MCF 10A (cell line): Measurements from ENCODE around the gene LAMC1. TPM values are rescaled to one million over a fixed set of nuclear protein-coding genes. Genes with fewer than 3 reads are reported as not detected.

ENCODE experiments used
- BruUV-seq: library from RNA; stranded (reverse); fragments of 400-500 nt; replicated peaks from 2 replicates; lab custom pipeline; 2021; lab: Mats Ljungman, UMichigan
- CTCF ChIA-PET: fragments of 300-600 bp; sonication (Branson Sonifier 250); formaldehyde crosslinking; extraction: SDS; loops from one replicate; lab custom pipeline; 2021; ENCODE audit warnings: antibody characterized with exemption, inconsistent platforms; lab: Yijun Ruan, JAX
- POLR2A ChIA-PET: fragments of 300-600, 350-650 bp; sonication (Branson Sonifier 250); formaldehyde crosslinking; extraction: SDS; loops from one replicate; lab custom pipeline; 2020; ENCODE audit warnings: antibody characterized with exemption, inconsistent platforms; lab: Yijun Ruan, JAX
- DNase-seq: peaks from one replicate; pipeline ENCODE4 v3.0.0-alpha.2; 2018; ENCODE audit not compliant: unreplicated experiment
- H3K27ac Mint-ChIP-seq: one replicate; pipeline ENCODE4 v1.8.0; 2022; ENCODE audit warnings: mild to moderate bottlenecking, low read depth, mixed read lengths; ENCODE audit not compliant: unreplicated experiment
- H3K27me3 Mint-ChIP-seq: one replicate; pipeline ENCODE4 v1.8.0; 2022; ENCODE audit warnings: mixed read lengths; ENCODE audit not compliant: insufficient read depth, unreplicated experiment
- H3K36me3 Mint-ChIP-seq: one replicate; pipeline ENCODE4 v1.8.0; 2022; ENCODE audit warnings: mild to moderate bottlenecking, moderate library complexity, mixed read lengths; ENCODE audit not compliant: insufficient read depth, unreplicated experiment
- H3K4me1 Mint-ChIP-seq: one replicate; pipeline ENCODE4 v1.8.0; 2022; ENCODE audit warnings: mixed read lengths; ENCODE audit not compliant: insufficient read depth, unreplicated experiment
- H3K4me3 Mint-ChIP-seq: one replicate; pipeline ENCODE4 v1.8.0; 2022; ENCODE audit warnings: mild to moderate bottlenecking, moderate library complexity, mixed read lengths; ENCODE audit not compliant: unreplicated experiment
- H3K9me3 Mint-ChIP-seq: one replicate; pipeline ENCODE4 v1.8.0; 2022; ENCODE audit warnings: mixed read lengths; ENCODE audit not compliant: unreplicated experiment
- intact Hi-C: fragments of 100-400 bp; cut with micrococcal nuclease; formaldehyde crosslinking; loops from 2 replicates; pipeline ENCODE4 v1.14.1; 2022
- total RNA-seq: library from RNA; stranded (reverse); gene quantifications from 2 replicates; pipeline ENCODE4 v1.2.3, GENCODE V29; 2022
- TF ChIP-seq, protein P1 (sequence below): fragments of 200-600 bp; IDR thresholded peaks from one replicate; pipeline ENCODE4 v1.8.0; 2022; ENCODE audit warnings: antibody characterized with exemption, mild to moderate bottlenecking; ENCODE audit not compliant: unreplicated experiment

Gene LAMC1
- total RNA-seq, 1 experiment from 2014 or later, result 179 TPM

DNA sequence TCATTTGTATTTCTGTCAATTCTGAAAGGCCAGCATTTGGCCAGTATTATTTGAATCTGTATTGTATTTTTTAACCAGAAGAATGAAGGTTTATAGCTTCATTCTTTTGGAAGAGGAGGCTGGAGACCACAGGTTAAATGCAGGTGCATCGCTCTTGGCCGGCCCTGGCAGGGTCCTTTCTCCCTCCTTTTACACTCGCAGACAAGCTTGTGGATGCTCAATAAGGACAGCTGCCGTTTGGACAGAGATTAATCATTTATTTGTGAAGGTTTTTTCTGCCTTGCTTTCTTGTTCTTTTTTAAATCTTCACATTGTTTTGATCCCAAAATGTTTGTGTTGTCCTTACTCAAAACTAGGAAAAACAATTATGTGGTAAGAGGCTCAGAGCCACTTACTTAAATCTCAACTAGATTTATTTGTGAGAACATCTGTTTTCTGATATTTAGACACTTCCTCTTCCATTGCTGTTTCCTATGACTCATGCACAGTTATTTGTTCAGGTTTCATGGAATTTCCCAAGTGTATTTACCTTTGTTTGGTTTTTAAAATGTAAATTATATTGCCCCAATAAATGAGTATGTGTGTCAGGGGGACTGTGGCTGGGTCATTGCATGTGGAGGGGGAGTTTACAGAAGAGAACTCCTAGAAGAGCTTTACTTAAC, 116.2 kb downstream of the LAMC1 start:
- Mint-ChIP-seq H3K36me3 (peaks cover 98% of the 10 kb centered on the region), H3K9me3 (no peaks in the 10 kb centered on the region), H3K27me3 (no peaks in the 10 kb centered on the region), H3K4me3 (peak overlapping the region; percentile 1), H3K4me1 (peaks cover 27% of the 10 kb centered on the region), H3K27ac (peak overlapping the region; percentile 99)
- ChIA-PET POLR2A (interaction anchor here (0.5 to 2.7 kb wide), 19 partner anchors 10 to 1490 kb away, joined by 3 to 14 read pairs (median 4); partner anchors contain the start of gene LAMC2), CTCF (interaction anchor here (0.6 to 2.0 kb wide), 9 partner anchors 13 to 606 kb away, joined by 3 to 7 read pairs (median 5); partner anchors contain the start of gene LAMC2)
- TSS peak; percentile 84 for BruUV-seq
- peak; percentile 81 for DNase-seq
- TF ChIP-seq, protein P1, sequence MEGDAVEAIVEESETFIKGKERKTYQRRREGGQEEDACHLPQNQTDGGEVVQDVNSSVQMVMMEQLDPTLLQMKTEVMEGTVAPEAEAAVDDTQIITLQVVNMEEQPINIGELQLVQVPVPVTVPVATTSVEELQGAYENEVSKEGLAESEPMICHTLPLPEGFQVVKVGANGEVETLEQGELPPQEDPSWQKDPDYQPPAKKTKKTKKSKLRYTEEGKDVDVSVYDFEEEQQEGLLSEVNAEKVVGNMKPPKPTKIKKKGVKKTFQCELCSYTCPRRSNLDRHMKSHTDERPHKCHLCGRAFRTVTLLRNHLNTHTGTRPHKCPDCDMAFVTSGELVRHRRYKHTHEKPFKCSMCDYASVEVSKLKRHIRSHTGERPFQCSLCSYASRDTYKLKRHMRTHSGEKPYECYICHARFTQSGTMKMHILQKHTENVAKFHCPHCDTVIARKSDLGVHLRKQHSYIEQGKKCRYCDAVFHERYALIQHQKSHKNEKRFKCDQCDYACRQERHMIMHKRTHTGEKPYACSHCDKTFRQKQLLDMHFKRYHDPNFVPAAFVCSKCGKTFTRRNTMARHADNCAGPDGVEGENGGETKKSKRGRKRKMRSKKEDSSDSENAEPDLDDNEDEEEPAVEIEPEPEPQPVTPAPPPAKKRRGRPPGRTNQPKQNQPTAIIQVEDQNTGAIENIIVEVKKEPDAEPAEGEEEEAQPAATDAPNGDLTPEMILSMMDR, result no peak
- intact Hi-C loops, result loop anchor here (1.0 to 2.0 kb wide), 5 partner anchors 21 to 177 kb away; partner anchors contain the start of gene LAMC2

DNA sequence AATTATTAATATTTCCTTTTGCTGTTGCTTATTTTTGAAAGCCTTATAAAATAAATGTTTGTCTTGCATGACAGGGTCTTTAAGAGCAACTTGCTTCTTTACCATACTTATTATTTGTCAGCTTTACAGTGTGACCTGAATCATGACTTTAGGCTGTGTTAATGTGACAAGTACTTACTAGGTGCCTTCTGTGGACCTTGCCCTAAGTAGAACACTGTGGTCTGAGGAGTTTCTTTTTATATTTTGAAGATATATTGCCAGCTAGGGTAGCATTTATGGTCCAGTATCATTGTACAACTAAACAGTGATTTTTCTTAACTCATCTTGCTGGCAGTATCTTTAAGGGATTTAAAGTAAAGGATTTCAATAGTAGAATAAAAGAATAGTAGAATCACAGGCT, 117.4 kb downstream of the LAMC1 start:
- no peak overlapping the region for H3K4me3 Mint-ChIP-seq
- POLR2A ChIA-PET, result interaction anchor here (1.0 to 2.7 kb wide), 4 partner anchors 22 to 119 kb away, joined by 3 to 14 read pairs (median 8); no protein-coding TSS in a partner anchor
- H3K36me3 Mint-ChIP-seq, result peaks cover 98% of the 10 kb centered on the region
- no peaks in the 10 kb centered on the region for H3K27me3 Mint-ChIP-seq
- no TSS peak for BruUV-seq
- no peaks in the 10 kb centered on the region for H3K9me3 Mint-ChIP-seq
- CTCF ChIA-PET, result interaction anchor here (0.6 to 2.0 kb wide), 6 partner anchors 8 to 469 kb away, joined by 3 to 7 read pairs (median 4); no protein-coding TSS in a partner anchor
- no peak for DNase-seq
- intact Hi-C loops, result no loop called here
- peak overlapping the region; percentile 99 for H3K27ac Mint-ChIP-seq
- TF ChIP-seq, protein P1, result no peak
- peaks cover 27% of the 10 kb centered on the region for H3K4me1 Mint-ChIP-seq

DNA sequence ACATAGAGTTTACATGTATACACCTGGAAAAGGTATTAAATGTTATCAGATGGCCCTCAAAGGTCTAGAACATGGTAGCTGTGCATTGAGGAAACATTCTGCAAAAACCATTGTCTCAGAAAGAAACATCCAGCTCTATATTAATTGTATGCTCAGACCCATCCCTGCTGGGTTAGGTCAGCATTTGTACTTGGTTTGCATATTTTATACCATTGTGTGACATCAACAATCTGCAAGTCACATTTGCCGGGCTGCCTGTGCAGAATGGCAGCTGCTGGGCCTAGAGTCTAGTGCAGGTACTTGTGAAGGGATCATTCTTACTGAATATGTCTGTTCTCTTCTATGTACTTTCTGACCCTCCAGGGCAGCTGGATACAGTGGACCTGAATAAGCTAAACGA, 119.0 kb downstream of the LAMC1 start:
- no TSS peak for BruUV-seq
- no peak overlapping the region for H3K4me3 Mint-ChIP-seq
- H3K36me3 Mint-ChIP-seq, result peaks cover 83% of the 10 kb centered on the region
- peaks cover 28% of the 10 kb centered on the region for H3K4me1 Mint-ChIP-seq
- ChIA-PET CTCF (interaction anchor here (0.7 to 1.1 kb wide), 5 partner anchors 12 to 93 kb away, joined by 3 to 4 read pairs (median 3); no protein-coding TSS in a partner anchor), POLR2A (interaction anchor here (0.8 to 1.6 kb wide), 8 partner anchors 14 to 118 kb away, joined by 3 to 5 read pairs (median 3); no protein-coding TSS in a partner anchor)
- H3K27me3 Mint-ChIP-seq, result no peaks in the 10 kb centered on the region
- no peak overlapping the region for H3K27ac Mint-ChIP-seq
- TF ChIP-seq, protein P1, result no peak
- H3K9me3 Mint-ChIP-seq, result no peaks in the 10 kb centered on the region
- intact Hi-C loops, result no loop called here
- DNase-seq, result no peak
